Measurements from ENCODE around the gene EFL1. TPM values are rescaled to one million over a fixed set of nuclear protein-coding genes. Genes with fewer than 3 reads are reported as not detected.

The EFL1 gene
- total and polyA plus RNA-seq, 2 donors (not counting 3 experiments of a cell fraction or from before 2014, with no cell fraction given): 6.6 to 21.9 TPM

DNA sequence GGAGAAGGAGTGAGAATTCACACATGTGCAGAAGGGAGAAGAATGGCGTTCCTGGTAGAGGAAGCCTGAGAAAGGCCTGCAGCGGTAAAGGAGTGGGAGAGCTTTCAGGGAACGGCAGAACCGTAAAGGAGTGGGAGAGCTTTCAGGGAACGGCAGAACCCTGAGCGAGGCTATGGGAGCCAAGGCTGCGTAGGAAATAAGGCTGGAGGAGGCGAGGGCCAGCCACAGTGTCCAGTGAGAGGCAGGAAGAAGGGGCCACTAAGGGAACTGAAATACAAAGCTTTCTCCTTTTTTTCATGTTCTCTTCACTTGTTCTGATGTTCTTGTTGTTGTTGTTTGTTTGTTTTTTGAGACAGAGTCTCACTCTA is 45.2 kb upstream of the EFL1 start:
- intact Hi-C loops (cut with micrococcal nuclease) (no loop called here), dilution Hi-C loops (cut with MboI; ENCODE audit: extremely low pct_ligation_motif_present, low sequenced_read_pairs) (no loop called here)
- Histone ChIP-seq H3K9me1 (replicated peaks; ENCODE audit: control insufficient read depth, extremely low read depth, insufficient read depth, low read length) (no peaks in the 10 kb centered on the region), H2AFZ (ENCODE audit: low read depth, low read length) (no peak overlapping the region), H3K9me3 (replicated peaks; ENCODE audit: control insufficient read depth, insufficient read depth, low read length) (no peaks in the 10 kb centered on the region), H3K27me3 (ENCODE audit: control insufficient read depth in 2 of 2, insufficient read depth in 2 of 2, low read length in 2 of 2) (no peaks in the 10 kb centered on the region), H3K4me3 (replicated peaks in 1 of 3; ENCODE audit: insufficient read depth in 1 of 3, low read depth in 1 of 3, low read length in 3 of 3) (no peak overlapping the region), H4K20me1 (replicated peaks; ENCODE audit: control insufficient read depth, extremely low read depth, insufficient read depth, low read length) (no peaks in the 10 kb centered on the region), H3K4me1 (ENCODE audit: control insufficient read depth, extremely low read depth, insufficient read depth, low read length) (no peaks in the 10 kb centered on the region), H3K9ac (replicated peaks; ENCODE audit: extremely low read depth, insufficient read depth, low read length) (no peak overlapping the region), H3K4me2 (ENCODE audit: insufficient read depth, low read length) (no peak overlapping the region), H3K27ac (ENCODE audit: insufficient read depth, low read depth, low read length) (no peak overlapping the region), H3K79me2 (ENCODE audit: control insufficient read depth, insufficient read depth, low read length) (no peaks in the 10 kb centered on the region), H3K36me3 (ENCODE audit: control insufficient read depth in 2 of 2, extremely low read depth in 1 of 2, insufficient read depth in 2 of 2, low read length in 2 of 2) (no peaks in the 10 kb centered on the region)
- no peak for FAIRE-seq
- BruUV-seq (replicated peaks): no TSS peak
- ChIA-PET CTCF (no interaction called here), POLR2A (no interaction called here)
- no peak for TF ChIP-seq EZH2 (IDR thresholded peaks at IDR 0.05; ENCODE audit: borderline replicate concordance, low read depth, low read length, severe bottlenecking)
- TF ChIP-seq FOS (IDR thresholded peaks at IDR 0.05; ENCODE audit: borderline replicate concordance, insufficient read depth, low read length): no peak
- TF ChIP-seq JUN (IDR thresholded peaks at IDR 0.05; ENCODE audit: borderline replicate concordance, insufficient read depth, insufficient read length, low read depth): no peak
- TF ChIP-seq, protein P1, sequence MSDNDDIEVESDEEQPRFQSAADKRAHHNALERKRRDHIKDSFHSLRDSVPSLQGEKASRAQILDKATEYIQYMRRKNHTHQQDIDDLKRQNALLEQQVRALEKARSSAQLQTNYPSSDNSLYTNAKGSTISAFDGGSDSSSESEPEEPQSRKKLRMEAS (IDR thresholded peaks at IDR 0.05; ENCODE audit: insufficient read depth, insufficient read length): no peak
- TF ChIP-seq MYC (IDR thresholded peaks at IDR 0.05; ENCODE audit: low read depth, low read length): no peak
- no peak for TF ChIP-seq GATA2 (IDR thresholded peaks at IDR 0.05; ENCODE audit: insufficient read depth, insufficient read length, low read depth, low read length)
- TF ChIP-seq POLR2A (IDR thresholded peaks at IDR 0.05; ENCODE audit: low read depth, low read length): no peak
- TF ChIP-seq, protein P2, sequence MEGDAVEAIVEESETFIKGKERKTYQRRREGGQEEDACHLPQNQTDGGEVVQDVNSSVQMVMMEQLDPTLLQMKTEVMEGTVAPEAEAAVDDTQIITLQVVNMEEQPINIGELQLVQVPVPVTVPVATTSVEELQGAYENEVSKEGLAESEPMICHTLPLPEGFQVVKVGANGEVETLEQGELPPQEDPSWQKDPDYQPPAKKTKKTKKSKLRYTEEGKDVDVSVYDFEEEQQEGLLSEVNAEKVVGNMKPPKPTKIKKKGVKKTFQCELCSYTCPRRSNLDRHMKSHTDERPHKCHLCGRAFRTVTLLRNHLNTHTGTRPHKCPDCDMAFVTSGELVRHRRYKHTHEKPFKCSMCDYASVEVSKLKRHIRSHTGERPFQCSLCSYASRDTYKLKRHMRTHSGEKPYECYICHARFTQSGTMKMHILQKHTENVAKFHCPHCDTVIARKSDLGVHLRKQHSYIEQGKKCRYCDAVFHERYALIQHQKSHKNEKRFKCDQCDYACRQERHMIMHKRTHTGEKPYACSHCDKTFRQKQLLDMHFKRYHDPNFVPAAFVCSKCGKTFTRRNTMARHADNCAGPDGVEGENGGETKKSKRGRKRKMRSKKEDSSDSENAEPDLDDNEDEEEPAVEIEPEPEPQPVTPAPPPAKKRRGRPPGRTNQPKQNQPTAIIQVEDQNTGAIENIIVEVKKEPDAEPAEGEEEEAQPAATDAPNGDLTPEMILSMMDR (IDR thresholded peaks at IDR 0.05; ENCODE audit: extremely low read depth in 1 of 2, insufficient read depth in 1 of 2, low read depth in 1 of 2, low read length in 2 of 2): no peak
- no peak for TF ChIP-seq POLR2AphosphoS5 (IDR thresholded peaks at IDR 0.05; ENCODE audit: insufficient read depth, low read depth, low read length)
- no peak for DNase-seq (ENCODE audit: low read depth, low spot score)

Data from endothelial cell of umbilical vein (primary cell).